Glomerular visceral epithelial cell (primary cell): ENCODE results near the gene TBCA.
A peak's percentile ranks its signal among the peaks of the same experiment; 100 is the strongest.

ENCODE experiments used
- DNase-seq: peaks from one replicate; pipeline ENCODE4 v3.0.0-alpha.2; 2016; ENCODE audit errors: extremely low spot score

The TBCA gene, protein sequence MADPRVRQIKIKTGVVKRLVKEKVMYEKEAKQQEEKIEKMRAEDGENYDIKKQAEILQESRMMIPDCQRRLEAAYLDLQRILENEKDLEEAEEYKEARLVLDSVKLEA

DNA sequence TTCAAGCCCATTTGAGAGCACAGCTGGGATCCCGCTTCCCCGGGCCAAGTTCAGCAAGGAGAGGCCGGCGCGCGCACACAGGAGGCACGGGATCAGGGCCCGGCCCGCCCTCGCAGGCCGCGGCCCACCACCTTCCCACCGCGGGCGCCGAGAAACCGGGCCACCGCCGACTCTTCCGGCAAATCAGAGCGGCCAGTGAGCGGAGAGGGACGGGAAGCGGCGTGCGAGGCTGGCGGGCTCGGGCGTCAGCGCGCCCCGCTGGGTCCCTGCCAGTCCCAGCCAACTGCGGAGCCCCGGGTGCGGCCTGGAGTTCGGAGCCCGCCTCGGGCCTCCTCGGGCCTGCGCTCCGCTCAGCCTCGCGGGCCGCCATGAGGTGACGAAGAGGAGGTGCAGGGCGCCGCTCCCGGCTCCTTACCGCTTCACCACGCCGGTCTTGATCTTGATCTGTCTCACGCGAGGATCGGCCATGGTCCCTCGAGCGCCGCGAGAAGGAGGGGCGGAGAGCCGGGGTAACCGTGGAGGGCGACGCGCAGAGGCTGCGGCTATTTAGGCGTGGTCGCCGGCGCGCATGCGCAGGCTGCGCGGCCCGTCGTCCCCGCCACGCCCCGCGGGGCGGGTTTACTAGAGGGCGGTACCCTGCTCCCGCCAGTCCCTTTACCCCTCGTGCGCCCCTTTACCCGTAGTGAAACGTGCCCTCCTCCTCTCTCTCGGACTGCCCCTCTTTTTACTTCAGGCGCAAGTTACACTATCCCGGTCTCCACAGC, at the start of gene TBCA:
TBCA (minus strand) TSS at position 550 of the 764 bp plus-strand sequence; CDS start at position 468, 82 bp downstream.
- DNase-seq = peak; percentile 96

GRCh38 chr5:77824981-77825380, 48.8 kb upstream of the TBCA start:
- no peak for DNase-seq

DNA sequence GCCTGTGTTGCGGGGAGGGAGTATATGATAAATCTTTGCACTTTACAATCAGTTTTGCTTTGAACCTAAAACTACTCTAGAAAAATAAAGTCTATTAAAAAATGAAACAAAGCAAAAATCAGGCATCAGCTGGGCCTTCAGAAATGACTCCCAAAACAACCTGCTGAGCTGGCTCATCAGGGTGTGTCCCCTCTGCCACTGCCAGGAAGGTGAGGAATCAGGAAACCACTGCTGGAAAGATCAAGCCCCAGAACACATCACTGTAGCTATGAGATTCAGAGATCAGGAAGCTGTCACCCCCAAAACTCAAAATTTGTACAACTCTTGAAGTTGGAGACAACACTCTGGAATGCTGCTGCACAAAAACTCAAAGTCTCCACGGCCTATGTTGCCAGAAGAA, 40.5 kb upstream of the TBCA start:
- no peak for DNase-seq

DNA sequence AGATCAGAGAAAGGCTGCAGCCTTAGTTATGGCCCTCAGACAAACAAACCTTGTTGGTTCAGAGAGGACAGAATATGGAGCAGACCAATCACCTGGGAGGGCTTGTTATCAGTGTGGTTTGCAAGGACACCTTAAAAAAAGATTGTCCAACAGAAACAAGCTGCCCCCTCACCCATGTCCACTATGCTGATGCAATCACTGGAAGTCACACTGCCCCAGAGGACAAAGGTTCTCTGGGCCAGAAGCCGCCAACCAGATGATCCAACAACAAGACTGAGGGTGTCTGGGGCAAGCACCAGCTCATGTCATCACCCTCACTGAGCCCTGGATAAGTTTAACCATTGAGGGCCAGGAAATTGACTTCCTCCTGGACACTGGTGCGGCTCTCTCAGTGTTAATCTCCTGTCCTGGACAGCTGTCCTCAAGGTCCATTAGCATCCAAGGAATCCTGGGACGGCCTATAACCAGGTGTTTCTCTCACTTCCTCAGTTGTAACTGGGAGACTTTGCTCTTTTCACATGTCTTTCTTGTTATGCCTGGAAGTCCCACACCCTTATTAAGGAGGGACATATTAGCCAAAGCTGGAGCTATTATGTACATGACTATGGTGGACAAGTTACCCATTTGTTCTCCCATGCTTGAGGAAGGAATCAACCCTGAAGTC, 36.9 kb upstream of the TBCA start:
- no peak for DNase-seq

DNA sequence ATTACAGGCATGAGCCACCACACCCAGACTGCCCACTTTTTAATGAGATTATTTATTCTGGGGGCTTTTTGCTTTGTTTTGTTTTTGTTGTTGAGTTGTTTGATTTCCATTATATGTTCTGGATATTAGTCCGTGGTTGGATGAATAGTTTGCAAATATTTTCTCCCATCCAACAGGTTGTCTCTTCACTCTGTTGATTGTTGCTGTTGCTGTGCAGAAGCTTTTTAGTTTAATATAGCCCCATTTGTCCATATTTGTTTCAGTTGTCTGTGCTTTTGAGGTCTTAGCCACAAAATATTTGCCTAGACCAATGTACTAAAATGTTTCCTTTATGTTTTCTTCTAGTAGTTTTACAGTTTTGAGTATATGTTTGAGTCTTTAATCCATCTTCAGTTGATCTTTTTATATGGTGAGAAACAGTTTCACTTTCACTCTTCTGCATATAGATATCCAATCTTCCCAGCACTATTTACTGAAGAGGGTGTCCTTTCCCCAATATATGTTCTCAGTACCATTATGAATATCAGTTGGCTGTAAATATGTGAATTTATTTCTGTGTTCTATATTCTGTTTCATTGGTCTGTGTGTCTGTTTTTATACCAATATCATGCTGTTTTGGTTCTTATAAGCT, 30.2 kb upstream of the TBCA start:
- DNase-seq = no peak

GRCh38 chr5:77798456-77798855, 22.3 kb upstream of the TBCA start:
- DNase-seq = no peak

DNA sequence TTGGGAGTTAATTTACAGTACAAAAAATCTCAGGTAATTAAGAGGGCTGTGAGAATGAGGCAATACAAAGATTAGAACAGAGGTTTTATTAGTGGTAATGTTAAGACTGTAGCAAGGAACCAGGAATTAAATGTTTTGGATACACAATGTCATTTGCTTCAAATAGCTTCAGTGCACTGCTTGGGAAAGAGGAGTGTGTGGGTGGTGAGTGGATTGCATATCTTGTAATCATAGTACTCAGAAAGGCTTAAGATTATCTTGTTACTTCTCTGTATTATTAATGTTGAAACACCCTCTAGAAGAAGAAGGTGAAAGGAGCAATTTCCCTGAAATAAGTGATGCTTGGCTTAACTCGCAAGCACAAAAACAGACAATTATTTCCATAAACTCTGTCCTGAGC, 21.0 kb upstream of the TBCA start:
- no peak for DNase-seq

DNA sequence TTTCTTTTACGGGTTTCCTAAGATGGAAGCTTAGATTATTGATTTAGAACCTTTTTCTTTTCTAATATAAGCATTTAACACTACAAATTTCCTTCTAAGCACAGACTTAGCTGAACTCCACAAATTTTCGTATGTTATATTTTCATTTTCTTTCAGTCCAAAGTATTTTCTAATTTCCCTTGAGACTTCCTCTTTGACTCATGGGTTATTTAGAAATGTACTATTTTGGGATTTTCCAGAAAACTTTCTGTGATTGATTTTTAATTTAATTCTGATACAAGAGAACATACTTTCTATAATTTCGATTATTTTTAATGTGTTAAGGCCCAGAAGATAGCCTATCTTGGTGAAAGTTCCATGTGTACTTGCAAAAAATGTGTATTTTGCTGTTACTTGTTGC, 19.7 kb upstream of the TBCA start:
- no peak for DNase-seq

DNA sequence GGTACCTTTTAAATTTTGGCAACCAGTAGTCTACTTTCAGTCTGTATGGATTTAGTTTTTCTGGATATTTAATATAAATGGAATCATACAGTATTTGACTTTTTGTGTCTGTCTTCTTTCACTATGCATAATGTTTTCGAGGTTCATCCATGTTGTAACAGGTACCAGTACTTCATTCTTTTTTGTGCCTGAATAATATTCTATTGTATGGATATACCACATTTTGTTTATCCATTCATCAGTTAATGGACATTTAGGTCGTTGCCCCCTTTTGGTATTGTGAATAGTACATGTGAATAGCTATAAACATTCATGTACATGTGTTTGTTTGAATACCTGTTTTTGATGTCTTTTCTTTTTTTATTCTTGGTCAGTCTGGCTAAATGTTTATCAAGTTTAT, 19.1 kb upstream of the TBCA start:
- DNase-seq = no peak

DNA sequence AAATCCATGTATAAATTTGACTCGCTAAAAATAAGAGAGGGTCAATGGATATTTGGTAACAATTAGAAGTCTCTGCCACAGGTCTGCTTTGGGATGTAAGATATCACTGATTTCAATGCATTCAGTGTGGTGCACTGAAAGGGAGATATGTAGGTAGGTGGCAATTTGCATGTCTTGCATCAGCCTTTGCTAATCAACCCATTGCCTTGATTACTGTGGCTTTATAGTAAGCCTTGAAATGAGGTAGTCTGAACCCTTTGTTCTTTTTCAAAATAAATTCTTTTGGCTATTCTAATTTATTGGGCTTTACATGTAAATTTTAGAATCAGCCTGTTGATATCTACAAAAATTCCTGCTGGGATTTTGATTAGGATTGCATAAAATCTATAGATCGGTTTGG, 15.8 kb upstream of the TBCA start:
- DNase-seq = no peak

- DNase-seq = no peak
Measured at GRCh38 chr5:77791356-77791755, 15.2 kb upstream of the TBCA start.

GRCh38 chr5:77785229-77785628, 9.1 kb upstream of the TBCA start:
- DNase-seq = no peak

DNA sequence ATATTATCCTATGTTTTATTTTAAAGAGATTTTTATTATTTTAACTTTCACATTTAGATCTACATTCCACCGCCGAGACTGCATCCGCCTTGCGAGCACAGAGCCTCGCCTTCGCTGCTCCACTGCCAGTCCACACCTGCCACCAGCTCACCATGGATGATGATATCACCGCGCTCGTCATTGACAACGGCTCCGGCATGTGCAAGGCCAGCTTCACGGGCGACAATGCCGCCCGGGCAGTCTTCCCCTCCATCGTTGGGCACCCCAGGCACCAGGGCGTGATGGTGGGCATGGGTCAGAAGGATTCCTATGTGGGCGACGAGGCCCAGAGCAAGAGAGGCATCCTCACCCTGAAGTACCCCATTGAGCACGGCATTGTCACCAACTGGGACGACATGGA, 8.6 kb upstream of the TBCA start:
- no peak for DNase-seq

DNA sequence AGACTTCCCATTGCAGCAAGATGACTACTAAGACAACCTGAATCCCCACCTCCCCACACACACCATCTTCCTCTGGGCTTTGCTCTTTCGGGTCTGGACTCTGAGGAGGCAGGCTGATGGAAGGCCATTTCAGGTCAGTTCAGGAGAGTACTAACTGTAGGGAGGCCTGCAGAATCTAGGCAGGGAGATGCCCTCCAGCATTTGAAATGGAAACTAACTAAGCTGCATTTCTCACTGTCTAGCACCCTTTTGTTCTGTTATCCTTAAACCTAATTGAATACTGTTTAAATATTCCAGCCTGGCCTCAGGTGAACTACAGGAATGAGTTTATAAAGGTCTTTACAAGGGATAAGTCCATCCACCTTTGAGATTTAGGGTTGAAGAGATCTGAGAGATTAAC, 4.9 kb upstream of the TBCA start:
- DNase-seq = no peak

- no peak for DNase-seq
Measured at GRCh38 chr5:77778881-77779438, 2.8 kb upstream of the TBCA start.

GRCh38 chr5:77778398-77778797, 2.3 kb upstream of the TBCA start:
- no peak for DNase-seq

GRCh38 chr5:77777911-77778310, 1.8 kb upstream of the TBCA start:
- DNase-seq = no peak

DNA sequence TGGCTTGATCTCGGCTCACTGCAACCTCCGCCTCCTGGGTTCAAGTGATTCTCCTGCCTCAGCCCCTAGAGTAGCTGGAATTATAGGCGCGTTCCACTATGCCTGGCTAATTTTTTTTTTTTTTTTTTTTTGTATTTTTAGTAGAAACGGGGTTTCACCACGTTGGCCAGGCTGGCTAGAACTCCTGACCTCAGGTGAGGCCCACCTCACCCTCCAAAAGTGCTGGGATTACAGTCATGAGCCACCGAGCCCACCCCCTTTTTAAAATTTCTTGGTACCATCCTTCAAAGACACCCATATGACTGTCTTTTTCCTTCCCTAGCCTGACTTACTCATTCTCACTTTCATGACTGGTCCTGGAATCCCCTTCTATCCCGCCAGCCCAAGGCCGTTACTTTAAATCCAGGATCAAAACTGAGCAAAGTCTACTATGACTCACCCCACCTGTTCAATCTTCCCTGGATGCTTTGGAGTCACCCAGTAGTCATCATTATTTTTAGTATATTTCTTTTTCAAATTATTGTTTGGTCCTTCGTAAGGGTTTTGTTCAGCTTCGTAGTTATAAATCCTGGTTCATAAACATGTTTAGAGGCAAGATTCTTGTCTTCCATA, 1.2 kb upstream of the TBCA start:
- peak; percentile 17 for DNase-seq

GRCh38 chr5:77776554-77777206, 541 bp upstream of the TBCA start:
- no peak for DNase-seq

GRCh38 chr5:77774981-77775789, 954 bp downstream of the TBCA start:
- no peak for DNase-seq
